ENCODE data around the gene PRDM16.

GRCh38 chr1:3168678-3169077 lies 99.7 kb downstream of the PRDM16 start:
- TF ChIP-seq, protein P1, sequence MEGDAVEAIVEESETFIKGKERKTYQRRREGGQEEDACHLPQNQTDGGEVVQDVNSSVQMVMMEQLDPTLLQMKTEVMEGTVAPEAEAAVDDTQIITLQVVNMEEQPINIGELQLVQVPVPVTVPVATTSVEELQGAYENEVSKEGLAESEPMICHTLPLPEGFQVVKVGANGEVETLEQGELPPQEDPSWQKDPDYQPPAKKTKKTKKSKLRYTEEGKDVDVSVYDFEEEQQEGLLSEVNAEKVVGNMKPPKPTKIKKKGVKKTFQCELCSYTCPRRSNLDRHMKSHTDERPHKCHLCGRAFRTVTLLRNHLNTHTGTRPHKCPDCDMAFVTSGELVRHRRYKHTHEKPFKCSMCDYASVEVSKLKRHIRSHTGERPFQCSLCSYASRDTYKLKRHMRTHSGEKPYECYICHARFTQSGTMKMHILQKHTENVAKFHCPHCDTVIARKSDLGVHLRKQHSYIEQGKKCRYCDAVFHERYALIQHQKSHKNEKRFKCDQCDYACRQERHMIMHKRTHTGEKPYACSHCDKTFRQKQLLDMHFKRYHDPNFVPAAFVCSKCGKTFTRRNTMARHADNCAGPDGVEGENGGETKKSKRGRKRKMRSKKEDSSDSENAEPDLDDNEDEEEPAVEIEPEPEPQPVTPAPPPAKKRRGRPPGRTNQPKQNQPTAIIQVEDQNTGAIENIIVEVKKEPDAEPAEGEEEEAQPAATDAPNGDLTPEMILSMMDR (optimal IDR thresholded peaks at IDR 0.05 in 1 of 3, IDR thresholded peaks at IDR 0.05 in 1 of 3, conservative IDR thresholded peaks at IDR 0.05 in 1 of 3; ENCODE audit: extremely low read depth in 1 of 3, insufficient read depth in 2 of 3, low read length in 3 of 3): no peak
- no peak for TF ChIP-seq EZH2 (IDR thresholded peaks at IDR 0.05; ENCODE audit: low read length)
